Breast epithelium (tissue), 3 donors: Measurements from ENCODE around the gene CPNE6.

ENCODE experiments used
- POLR2A ChIP-seq: fragments of 450-650 bp; IDR thresholded peaks from one replicate; pipeline ENCODE4 v1.6.1; 2016; ENCODE audit warnings: antibody characterized with exemption, mild to moderate bottlenecking, moderate library complexity
- TF ChIP-seq, protein P1 (sequence below), 3 donors: fragments of 450-650 bp; IDR thresholded peaks; one replicate each; pipeline ENCODE4 v1.5.1; 2016 to 2017; ENCODE audit warnings: antibody characterized with exemption in 3 of 3, mild to moderate bottlenecking in 3 of 3, moderate library complexity in 3 of 3

DNA sequence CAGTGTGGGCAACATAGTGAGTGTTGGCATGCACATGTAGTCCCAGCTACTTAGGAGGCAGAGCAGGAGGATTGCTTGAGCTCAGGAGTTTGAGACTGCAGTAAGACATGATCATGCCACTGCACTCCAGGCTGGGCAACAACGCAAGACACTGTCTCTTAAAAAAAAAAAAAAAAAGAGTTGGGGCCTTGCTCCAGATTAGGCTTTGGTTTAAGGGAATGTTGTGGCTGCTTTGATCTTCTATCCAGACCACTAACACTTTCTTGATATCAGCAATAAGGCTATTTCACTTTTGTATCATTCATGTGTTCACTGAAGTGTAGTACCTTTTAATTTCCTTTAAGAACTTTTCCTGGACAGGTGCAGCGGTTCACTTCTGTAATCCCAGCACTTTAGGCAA, 56.3 kb downstream of the CPNE6 start:
- no peak for TF ChIP-seq POLR2A
- TF ChIP-seq, protein P1, sequence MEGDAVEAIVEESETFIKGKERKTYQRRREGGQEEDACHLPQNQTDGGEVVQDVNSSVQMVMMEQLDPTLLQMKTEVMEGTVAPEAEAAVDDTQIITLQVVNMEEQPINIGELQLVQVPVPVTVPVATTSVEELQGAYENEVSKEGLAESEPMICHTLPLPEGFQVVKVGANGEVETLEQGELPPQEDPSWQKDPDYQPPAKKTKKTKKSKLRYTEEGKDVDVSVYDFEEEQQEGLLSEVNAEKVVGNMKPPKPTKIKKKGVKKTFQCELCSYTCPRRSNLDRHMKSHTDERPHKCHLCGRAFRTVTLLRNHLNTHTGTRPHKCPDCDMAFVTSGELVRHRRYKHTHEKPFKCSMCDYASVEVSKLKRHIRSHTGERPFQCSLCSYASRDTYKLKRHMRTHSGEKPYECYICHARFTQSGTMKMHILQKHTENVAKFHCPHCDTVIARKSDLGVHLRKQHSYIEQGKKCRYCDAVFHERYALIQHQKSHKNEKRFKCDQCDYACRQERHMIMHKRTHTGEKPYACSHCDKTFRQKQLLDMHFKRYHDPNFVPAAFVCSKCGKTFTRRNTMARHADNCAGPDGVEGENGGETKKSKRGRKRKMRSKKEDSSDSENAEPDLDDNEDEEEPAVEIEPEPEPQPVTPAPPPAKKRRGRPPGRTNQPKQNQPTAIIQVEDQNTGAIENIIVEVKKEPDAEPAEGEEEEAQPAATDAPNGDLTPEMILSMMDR (IDR thresholded peaks at IDR 0.05): no peak
